Measurements from ENCODE around the gene MYO3A.
"Not testable (repeated sequence)": the region's sequence is repeated elsewhere in the genome, so short reads cannot be mapped to it uniquely, and the experiment has no call there.

The MYO3A gene

GRCh38 chr10:26090026-26090425, 156.0 kb downstream of the MYO3A start:
- no peak for DNase-seq

DNA sequence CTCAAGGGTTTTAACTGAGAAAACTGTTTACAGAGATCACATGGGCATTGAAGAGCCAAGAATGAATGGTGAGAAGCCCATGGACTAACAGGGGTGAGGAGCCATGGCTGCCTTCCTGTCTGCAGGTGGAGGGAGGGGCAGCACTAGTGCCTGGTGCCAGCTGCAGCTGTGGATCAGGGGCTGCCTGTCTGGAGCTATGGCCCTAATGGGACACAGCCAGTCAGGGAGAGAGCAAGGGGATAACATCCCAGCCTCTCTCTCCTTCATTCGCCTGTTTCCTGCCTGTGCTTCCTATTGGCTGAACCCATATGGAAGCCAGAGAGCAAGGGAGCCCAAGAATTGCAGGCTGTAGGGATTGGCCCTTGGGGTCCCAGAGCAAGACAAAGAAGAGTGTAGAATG, 156.7 kb downstream of the MYO3A start:
- DNase-seq, result no peak

DNA sequence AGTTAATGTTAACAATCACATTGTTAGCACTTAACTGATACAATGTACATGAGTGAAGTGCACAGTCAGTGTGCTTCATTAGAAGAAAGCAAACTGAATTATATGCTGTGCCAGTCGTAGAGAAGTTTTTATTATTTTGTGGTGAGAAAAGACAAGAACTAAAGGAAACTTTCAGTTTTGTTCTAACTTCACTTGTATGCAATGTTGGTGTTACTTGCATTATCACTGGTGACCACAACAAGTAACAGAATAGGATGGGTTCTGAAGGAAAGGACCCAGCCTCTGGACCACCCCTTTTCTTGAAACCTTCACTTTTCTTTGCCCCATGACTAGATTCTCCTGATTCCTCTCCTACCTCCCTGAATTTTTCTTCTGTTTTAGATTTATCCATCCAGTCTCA, 159.2 kb downstream of the MYO3A start:
- no peak for DNase-seq

DNA sequence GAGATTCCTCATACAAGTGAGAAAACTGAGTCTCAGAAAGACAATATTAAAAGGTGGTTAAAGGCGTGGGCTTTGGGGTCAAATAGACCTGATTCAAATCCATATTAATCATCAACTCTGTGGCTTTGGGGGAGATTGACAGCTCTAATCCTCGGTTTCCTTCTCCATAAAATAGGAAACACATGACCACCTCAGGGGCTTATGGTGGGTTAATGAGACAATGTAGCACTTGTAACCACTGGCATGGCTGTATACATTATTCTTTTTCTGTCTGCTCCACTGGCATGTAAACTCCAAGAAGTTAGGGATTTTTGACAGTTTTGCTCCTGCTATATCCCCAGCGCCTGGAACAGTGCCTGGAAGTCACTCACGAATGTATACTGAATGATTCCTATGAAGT, 161.8 kb downstream of the MYO3A start:
- DNase-seq, result no peak

DNA sequence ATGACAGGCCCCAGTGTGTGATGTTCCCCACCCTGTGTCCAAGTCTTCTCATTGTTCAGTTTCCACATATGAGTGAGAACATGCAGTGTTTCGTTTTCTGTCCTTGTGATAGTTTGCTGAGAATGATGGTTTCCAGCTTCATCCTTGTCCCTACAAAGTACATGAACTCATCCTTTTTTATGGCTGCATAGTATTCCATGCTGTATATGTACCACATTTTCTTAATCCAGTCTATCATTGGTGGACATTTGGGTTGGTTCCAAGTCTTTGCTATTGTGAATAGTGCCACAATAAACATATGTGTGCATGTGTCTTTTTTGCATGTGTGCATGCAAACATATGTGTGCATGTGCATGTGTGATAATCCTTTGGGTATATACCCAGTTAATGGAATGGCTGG, 163.5 kb downstream of the MYO3A start:
- DNase-seq, result not testable (repeated sequence)

DNA sequence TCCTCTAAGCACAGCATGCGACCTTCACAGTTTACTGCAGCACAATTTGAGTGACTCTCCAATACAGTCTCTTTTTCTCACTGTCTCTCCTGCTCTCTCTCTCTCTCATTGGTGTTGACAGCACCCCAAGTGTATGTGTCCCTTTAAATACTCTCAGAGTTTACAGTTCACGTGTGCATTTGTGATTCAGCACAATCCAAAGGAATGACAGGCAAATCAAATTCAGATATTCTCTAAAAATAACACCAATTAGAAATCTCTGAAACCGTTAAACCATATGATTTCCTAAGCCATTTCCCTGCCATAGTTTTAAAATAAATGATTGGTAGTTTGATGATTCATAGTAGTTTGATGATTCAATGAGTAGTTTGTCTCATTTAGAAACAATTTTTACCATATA, 178.5 kb downstream of the MYO3A start:
- DNase-seq, result no peak

- DNase-seq, result no peak
Observed at GRCh38 chr10:26138613-26139012, 204.6 kb downstream of the MYO3A start.

DNA sequence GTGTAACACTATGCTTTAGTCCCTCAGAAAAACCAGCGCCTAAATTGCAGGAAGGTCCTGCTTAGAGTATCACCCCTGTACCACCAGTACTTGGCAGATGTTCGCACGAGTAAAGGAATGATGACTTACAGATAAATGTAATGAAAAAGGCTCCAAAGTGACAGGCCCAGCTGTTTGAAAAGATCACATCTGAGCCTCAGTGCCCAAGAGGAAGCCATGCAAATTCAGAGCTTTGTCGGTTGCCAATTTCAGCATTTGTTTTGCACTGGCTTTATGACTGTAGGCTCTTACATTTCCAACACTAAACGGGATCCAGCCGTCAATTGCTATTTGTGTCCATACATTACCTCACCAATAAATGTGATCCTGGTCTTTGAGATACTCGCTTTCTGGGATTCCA, 222.0 kb downstream of the MYO3A start:
- no peak for DNase-seq

GRCh38 chr10:26157734-26158133, 223.7 kb downstream of the MYO3A start:
- no peak for DNase-seq

DNA sequence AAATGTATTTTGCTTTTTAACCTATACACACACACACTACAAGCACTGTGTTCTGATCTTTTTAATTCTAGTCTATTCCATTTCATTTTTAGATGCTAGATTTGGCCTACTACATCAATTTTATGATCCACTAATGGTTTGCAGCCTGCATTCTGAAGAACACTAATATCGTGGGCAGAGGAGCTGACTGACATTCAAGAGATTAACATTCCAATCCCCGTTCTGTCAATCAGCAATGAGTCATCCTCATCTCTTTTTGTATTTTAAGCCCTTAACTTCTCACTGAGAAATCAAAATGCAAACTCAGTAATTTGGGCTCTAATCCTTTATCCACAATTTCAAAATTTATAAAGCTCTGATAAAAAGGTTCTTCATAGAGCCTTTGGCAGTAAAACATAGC, 235.4 kb downstream of the MYO3A start:
- DNase-seq, result no peak

DNA sequence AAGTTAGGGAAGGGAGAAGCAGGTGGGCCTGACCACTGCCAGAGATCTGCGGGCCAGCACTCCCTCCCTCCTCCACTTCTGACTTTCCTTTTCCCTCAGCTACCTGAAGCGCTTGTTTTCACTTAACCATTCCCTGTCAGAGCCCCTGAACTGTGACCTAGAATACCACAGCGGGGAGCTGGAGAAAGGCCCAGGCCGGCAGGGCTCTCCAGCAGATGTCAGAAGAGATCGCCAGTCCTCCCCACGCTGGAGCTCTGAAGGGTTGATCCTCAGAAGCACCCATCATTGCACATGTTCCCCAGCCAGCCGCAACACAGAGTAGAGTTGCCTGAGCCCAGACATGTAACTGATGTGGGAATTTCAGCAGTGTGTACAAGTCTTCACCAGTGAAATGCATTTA, 238.1 kb downstream of the MYO3A start:
- no peak for DNase-seq

DNA sequence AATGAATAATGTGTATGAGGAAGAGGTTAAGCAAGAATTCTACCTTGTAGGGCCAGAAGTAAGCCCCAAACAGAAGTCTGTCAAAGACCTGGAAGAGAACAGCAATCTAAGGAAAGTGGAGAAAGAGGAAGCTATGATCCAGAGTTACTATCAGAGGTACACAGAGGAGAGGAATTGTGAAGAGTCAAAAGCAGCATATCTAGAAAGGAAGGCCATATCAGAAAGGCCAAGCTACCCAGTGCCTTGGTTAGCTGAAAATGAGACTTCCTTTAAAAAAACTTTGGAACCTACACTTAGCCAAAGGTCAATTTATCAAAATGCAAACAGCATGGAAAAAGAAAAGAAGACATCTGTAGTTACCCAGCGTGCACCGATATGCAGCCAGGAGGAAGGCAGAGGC, 239.8 kb downstream of the MYO3A start:
- DNase-seq, result no peak

DNA sequence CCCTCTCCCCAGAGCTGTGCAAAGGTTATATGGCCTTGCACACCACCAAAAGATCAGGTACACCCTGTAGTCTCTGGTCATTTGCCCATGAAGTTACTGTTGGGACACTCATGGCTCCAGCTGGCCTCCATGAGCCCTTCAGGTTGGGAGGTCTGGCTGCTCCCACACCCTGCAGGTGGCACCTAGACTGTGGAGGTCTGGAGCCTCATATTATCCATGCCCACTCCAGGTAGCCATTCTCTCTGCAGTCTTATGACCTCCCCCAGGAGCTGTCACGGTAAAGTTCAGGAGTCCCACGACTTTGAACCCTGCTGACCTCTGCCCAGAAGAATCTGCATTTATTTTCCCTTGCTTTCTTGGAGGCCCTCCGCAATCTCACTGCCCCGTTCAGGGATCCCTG, 243.3 kb downstream of the MYO3A start:
- DNase-seq, result no peak

DNA sequence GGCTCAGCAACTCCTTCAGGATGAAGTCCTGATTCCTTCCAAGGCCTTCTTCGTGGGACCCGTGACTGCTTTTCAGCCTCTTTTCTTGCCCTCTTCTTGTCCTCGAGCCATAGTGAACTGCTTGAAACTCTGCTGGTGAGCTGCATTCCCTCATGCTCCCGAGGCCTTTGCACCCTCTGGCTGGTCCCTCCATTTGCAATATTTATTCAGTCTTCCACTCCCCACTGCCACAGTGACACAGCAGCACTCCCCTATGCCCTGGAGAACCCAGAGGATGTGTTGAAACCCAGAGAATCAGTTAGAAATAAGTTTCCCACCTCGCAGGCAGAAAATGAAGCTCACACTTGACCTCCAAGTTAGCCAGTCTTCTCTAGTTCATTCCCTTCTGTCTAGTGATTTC, 260.2 kb downstream of the MYO3A start:
- DNase-seq, result no peak

- no peak for DNase-seq
Observed at GRCh38 chr10:26197248-26197647, 263.2 kb downstream of the MYO3A start.

GRCh38 chr10:26198119-26198518, 264.1 kb downstream of the MYO3A start:
- no peak for DNase-seq

- no peak for DNase-seq
Observed at GRCh38 chr10:26199841-26200240, 265.8 kb downstream of the MYO3A start.

- DNase-seq, result no peak
Observed at GRCh38 chr10:26205223-26205622, 271.2 kb downstream of the MYO3A start.

- no peak for DNase-seq
Observed at GRCh38 chr10:26211781-26212444, 277.9 kb downstream of the MYO3A start.

DNA sequence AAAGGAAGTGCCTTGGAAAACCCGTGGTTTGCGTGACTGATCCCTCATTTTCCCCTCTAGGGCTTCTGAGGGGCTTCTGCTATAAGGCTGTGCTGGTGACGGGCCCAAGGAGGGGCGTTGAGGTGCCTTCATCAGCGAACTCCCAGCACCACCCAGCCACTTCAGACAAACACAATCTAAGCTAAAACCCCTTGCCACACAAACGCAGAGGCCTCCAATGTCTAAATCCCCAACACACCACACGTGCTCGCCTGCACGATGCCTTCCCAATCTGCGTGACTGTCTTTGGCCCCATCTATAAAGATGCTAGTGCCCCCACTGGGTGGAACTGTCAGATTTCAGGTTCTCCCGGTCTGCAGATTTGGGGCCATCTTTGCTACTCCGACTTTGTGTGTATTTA, 278.5 kb downstream of the MYO3A start:
- DNase-seq, result no peak

DNA sequence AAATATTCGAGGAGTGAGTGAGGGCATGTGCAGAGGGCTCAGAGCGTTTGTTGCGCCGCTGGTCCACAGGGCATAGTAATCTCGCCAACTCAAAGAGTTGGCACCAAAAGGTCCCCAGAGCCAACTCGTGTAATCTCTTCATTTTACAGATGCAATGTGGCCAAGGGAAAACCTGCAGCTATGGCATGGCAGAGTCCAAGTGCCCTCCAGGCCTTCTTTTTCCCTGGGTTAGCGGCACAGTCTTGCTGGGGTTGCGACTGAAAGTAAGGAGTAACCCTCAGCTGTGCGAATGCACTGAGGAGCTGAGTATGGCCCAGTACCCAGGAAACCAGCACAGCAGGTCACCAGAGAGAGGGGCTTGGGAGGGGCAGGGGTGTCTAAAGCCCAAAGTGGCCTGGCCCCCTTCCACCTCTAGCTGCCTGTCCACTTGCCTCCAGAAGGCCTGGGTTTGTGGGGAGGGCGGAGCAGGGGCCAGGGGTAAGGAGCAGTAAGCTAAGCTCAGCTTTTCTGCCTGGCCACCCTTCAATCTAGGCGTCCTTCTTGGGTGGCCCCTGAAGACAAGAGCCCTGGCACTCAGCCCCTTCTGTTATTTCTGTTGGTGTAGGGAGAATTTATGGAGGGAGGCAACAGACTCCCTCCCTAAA, 279.2 kb downstream of the MYO3A start:
- DNase-seq, result no peak

DNA sequence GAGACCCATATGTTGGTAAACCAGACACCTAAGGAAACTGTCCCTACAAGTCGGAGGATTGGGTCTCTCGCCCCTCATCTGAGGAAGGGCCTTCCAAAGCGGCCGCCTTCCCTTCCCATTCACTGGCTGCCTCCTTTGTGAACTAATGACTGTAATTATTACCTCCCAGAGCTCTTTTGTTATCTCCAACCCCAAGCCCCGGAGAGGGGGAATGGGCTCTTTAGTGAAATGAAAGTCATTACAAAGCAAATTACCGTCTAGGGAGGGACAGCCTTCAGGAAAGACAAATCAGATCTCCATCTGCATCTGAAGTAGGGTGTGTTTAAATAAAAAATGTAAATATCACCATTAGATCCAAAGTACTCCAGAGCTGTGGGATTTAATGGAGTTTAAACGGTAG, 280.0 kb downstream of the MYO3A start:
- no peak for DNase-seq

GRCh38 chr10:26214551-26215395, 280.7 kb downstream of the MYO3A start:
- no peak for DNase-seq

DNA sequence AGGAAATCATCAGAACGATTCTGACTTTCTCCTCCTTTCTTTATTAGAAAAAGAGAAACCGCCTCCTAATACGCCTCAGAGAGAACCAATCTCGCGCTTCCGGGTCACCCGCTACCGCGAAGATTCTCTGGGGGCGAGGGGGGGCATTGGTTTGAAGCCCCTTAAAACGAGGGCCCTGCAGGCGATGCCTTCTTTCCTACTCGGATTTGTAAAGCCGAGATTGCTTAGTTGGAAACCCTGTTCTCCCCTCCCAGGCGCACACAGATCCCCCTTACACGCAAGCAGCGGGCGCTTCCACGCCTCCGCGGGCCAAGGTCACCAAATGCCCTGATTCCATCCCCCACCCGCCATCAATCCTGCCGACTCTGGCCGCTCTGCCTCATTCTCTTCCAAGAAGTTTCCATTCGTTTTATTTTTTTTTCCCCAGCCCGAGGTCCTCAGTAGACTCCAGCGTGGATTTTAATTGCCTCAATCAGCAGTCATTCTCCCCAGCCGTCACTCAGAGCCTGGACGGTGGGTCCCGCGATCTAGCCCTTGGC, 281.4 kb downstream of the MYO3A start:
- no peak for DNase-seq

Data from stimulated activated naive CD4-positive, alpha-beta T cell treated with Interleukin-2 at 50 U/mL for 16 hours (primary cell).